Transverse colon (tissue), 4 donors: ENCODE results near the gene KANTR.
A peak's percentile ranks its signal among the peaks of the same experiment; 100 is the strongest.

ENCODE experiments used
- EP300 ChIP-seq: sonication (generic); formaldehyde crosslinking; IDR thresholded peaks from one replicate; pipeline ENCODE4 v1.6.1; 2017; ENCODE audit warnings: antibody characterized with exemption, low read depth
- POLR2A ChIP-seq: fragments of 450-650 bp; IDR thresholded peaks from one replicate; pipeline ENCODE4 v1.6.1; 2016; ENCODE audit warnings: antibody characterized with exemption, mild to moderate bottlenecking, moderate library complexity
- POLR2AphosphoS5 ChIP-seq, 3 donors: sonication (generic); formaldehyde crosslinking; IDR thresholded peaks; one replicate each; pipeline ENCODE4 v1.6.1; 2016; ENCODE audit warnings: antibody characterized with exemption in 3 of 3
- TF ChIP-seq, protein P1 (sequence below), 5 experiments: fragments of 200-600 bp in 3 of 5; fragments of 450-650 bp in 2 of 5; sonication (generic) in 3 of 5; IDR thresholded peaks; 1 replicate in 2 of 5; 2 replicates in 3 of 5; pipeline ENCODE4 v1.5.1; 2016 to 2017; ENCODE audit warnings: antibody characterized with exemption in 5 of 5, inconsistent platforms in 3 of 5, mild to moderate bottlenecking in 2 of 5, moderate library complexity in 1 of 5

DNA sequence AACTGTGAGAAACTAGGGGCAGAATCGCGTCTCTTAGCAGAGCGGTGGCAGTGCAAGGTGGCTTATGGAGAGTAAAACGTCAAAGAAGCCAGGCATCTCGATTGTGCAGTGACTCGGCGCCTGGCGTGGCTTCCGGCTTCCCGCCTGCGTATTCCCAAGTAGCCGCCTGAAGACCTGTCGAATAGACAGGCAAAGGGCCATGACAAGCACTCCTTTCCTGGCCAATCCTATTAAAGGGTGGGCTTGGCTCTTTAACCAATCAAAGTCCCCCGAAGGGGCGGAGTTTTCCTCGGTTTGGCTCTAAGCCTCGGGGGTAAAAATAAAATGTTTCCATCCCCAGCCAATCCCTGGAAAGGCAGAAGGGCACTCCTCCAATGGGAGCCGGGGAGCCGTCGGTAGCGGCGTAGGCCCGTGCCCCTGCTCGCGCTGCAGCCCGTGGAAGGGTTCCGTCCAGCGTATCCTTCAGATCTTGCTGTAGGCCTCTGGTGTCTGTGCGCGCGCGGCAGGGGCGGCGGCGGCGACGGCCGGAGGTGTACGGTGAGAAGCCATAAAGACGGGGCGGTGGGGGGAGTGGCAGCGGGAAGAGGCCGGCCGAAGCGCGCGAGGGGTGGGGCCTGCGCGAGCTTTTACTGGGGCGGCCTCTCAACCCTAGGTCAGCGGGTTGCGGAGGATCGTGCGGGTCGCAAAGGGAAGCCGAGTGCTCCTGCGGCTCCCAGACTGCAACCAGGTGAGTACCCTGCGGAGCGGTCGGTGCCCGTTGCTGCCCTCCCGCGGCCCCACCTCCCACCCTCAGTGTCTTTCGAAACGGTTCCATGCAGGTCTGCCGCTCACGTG, at the start of gene KANTR:
- TF ChIP-seq POLR2A: peak; percentile 77
- TF ChIP-seq, protein P1, sequence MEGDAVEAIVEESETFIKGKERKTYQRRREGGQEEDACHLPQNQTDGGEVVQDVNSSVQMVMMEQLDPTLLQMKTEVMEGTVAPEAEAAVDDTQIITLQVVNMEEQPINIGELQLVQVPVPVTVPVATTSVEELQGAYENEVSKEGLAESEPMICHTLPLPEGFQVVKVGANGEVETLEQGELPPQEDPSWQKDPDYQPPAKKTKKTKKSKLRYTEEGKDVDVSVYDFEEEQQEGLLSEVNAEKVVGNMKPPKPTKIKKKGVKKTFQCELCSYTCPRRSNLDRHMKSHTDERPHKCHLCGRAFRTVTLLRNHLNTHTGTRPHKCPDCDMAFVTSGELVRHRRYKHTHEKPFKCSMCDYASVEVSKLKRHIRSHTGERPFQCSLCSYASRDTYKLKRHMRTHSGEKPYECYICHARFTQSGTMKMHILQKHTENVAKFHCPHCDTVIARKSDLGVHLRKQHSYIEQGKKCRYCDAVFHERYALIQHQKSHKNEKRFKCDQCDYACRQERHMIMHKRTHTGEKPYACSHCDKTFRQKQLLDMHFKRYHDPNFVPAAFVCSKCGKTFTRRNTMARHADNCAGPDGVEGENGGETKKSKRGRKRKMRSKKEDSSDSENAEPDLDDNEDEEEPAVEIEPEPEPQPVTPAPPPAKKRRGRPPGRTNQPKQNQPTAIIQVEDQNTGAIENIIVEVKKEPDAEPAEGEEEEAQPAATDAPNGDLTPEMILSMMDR (IDR thresholded peaks at IDR 0.05): no peak
- peak; percentile 76 to 86 (median 86) for TF ChIP-seq POLR2AphosphoS5 (IDR thresholded peaks at IDR 0.05)
- TF ChIP-seq EP300: no peak
